ENCODE results near the gene DOK7. TPM values are rescaled to one million over a fixed set of nuclear protein-coding genes. Genes with fewer than 3 reads are reported as not detected.
A peak's percentile ranks its signal among the peaks of the same experiment; 100 is the strongest.

The DOK7 gene
- total RNA-seq, 1 donor from 2014 or later = 0.72 TPM

DNA sequence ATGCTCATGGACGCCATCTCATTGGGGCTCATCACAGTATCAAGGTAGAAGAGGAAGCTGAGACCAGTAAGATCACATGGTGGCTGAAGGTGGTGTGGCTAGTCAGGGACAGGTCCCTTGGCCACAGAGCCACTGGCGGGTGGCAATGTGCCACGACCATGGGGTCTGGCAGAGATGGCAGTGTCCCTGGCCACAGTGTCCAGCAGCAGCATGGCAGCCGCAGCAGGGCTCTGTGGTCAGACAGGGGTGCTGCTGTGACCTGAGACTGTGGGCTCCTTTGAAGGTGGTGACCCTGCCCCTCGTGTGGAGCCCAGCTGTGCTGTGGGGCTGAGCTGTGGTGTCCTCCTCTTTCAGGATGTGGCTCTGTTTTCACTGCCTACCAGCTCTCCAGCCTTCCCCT is 2.2 kb upstream of the DOK7 start:
- DNase-seq (ENCODE audit: extremely low spot score, unreplicated experiment) = no peak
- no peaks in the 10 kb centered on the region for H3K36me3 Mint-ChIP-seq
- H3K4me3 Mint-ChIP-seq = no peak overlapping the region
- peaks cover 5% of the 10 kb centered on the region for H3K9me3 Mint-ChIP-seq
- TF ChIP-seq, protein P1, sequence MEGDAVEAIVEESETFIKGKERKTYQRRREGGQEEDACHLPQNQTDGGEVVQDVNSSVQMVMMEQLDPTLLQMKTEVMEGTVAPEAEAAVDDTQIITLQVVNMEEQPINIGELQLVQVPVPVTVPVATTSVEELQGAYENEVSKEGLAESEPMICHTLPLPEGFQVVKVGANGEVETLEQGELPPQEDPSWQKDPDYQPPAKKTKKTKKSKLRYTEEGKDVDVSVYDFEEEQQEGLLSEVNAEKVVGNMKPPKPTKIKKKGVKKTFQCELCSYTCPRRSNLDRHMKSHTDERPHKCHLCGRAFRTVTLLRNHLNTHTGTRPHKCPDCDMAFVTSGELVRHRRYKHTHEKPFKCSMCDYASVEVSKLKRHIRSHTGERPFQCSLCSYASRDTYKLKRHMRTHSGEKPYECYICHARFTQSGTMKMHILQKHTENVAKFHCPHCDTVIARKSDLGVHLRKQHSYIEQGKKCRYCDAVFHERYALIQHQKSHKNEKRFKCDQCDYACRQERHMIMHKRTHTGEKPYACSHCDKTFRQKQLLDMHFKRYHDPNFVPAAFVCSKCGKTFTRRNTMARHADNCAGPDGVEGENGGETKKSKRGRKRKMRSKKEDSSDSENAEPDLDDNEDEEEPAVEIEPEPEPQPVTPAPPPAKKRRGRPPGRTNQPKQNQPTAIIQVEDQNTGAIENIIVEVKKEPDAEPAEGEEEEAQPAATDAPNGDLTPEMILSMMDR (conservative IDR thresholded peaks at IDR 0.05) = no peak
- no peaks in the 10 kb centered on the region for H3K4me1 Mint-ChIP-seq (ENCODE audit: unreplicated experiment)
- H3K27me3 Mint-ChIP-seq = peaks cover 23% of the 10 kb centered on the region
- no peak overlapping the region for H3K27ac Mint-ChIP-seq

DNA sequence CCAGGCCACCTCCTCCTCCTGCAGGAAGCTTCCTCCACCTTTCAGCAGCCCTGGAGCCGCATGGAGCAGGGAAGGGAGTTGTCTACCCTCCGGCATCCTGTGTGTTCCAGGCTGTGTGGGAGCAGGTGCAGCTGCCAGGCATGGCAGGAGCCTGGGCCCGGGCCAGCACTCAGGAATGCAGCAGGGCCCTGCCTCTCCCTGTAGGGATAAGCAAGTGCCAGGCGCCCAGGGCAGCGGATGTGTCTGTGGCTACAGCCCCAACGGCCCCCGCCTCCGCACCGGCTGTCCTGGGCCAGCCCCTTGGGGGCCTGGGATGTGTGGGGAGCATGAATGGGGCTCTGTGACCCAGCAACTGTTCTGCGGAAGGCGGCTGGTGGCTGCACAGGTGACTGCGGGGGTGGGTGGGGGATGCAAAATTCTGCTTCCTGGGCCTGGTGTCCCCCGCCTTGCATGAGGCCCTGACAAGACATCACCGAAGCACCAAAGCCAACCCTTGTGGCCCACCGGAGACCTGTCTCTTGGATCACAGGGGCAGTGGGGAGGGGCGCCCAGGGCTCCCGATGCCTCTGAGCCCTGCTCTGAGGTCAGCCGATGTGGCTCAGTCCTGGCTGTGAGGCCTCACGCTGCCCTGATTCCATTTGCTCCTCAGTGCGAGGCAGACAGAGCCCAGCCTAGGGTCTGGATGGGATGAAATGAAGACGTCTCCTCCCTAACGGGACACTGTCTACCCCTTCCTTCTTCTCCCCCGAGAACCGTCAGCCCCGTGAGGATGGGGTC is 1.4 kb upstream of the DOK7 start:
- Mint-ChIP-seq H3K36me3 (no peaks in the 10 kb centered on the region), H3K9me3 (peaks cover 5% of the 10 kb centered on the region), H3K4me3 (no peak overlapping the region), H3K27me3 (peaks cover 23% of the 10 kb centered on the region), H3K27ac (no peak overlapping the region), H3K4me1 (ENCODE audit: unreplicated experiment) (no peaks in the 10 kb centered on the region)
- TF ChIP-seq, protein P1 (conservative IDR thresholded peaks at IDR 0.05) = no peak
- DNase-seq (ENCODE audit: extremely low spot score, unreplicated experiment) = no peak

GRCh38 chr4:3462321-3462789 is 751 bp upstream of the DOK7 start:
- Mint-ChIP-seq H3K4me1 (ENCODE audit: unreplicated experiment) (no peaks in the 10 kb centered on the region), H3K27ac (no peak overlapping the region), H3K36me3 (no peaks in the 10 kb centered on the region), H3K27me3 (peaks cover 23% of the 10 kb centered on the region), H3K9me3 (peaks cover 5% of the 10 kb centered on the region), H3K4me3 (peak overlapping the region; percentile 45)
- no peak for DNase-seq (ENCODE audit: extremely low spot score, unreplicated experiment)
- TF ChIP-seq, protein P1 (conservative IDR thresholded peaks at IDR 0.05) = no peak

DNA sequence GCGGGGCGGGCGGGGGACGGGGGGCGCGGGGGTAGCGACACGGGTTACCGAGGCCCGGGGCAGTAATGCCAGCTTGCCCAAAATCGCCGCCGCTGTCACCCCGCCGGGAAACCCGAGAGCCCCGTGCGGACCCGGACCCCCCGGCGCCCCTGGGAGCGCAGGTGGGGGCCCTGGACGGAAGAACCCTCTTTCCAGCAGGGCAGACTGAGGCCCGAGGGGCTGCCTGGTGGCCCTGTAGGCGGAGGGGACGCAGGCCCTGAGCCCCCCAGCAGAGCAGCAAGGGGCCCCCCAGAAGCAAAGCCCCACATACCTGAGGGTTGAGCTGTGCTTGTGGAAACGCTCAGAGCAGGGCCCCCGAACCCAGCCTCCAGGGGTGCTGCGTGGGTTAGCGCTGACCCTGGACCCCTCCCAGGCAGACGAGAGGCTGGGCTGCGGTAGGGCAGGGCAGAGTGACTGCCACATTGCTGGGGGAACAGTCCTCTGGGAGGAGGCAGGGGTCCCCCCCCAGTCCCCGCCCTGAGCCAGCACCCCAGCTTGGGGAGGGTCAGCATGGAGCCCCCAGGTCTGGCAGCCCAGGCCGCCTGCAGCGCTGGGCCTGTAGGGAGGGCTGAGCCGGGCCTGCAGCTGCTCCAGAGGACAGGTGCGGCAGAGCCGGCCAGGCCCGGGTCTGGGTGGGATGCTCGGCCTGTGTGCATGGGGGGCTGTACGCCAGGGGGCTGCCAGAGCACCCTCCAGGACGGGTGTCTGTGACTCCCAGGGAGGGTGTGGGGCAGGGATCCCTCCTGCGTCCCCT is 646 bp downstream of the DOK7 start:
- Mint-ChIP-seq H3K27me3 (peaks cover 15% of the 10 kb centered on the region), H3K36me3 (no peaks in the 10 kb centered on the region), H3K4me1 (ENCODE audit: unreplicated experiment) (no peaks in the 10 kb centered on the region), H3K9me3 (peaks cover 5% of the 10 kb centered on the region), H3K27ac (no peak overlapping the region), H3K4me3 (no peak overlapping the region)
- DNase-seq (ENCODE audit: extremely low spot score, unreplicated experiment) = no peak
- TF ChIP-seq, protein P1 (conservative IDR thresholded peaks at IDR 0.05) = no peak

DNA sequence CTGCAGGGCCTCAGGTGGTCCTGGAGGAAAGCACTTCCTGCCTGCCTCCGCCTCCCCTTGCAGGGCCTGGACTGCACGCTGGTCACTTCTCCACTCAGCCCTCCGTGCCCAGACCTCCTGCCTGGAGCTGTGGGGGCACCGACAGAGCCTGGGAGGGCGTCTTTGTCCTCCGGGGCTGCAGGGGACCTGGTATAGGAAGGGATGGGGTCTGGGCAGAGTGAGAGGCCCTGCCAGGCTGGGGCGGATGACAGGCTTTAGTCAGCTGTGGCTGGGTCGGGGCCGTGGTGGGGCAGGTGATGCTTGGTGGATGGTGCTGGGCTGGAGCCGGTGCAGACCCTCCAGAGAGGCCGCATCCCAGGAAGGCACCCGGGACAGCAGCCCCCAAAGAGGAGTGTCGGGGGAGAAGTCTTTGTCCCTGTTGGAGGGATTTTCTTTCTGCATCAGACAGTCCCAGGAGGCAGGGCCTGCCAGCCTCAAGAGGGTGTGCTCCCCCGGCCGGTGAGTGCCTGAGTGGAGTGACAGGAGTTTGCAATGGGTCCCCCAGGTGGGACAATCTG is 1.3 kb downstream of the DOK7 start:
- no peak overlapping the region for H3K4me3 Mint-ChIP-seq
- TF ChIP-seq, protein P1 (conservative IDR thresholded peaks at IDR 0.05) = no peak
- peaks cover 12% of the 10 kb centered on the region for H3K27me3 Mint-ChIP-seq

More for the DNA sequence above, 1.3 kb downstream of the DOK7 start:
- DNase-seq (ENCODE audit: extremely low spot score, unreplicated experiment) = no peak
- Mint-ChIP-seq H3K36me3 (no peaks in the 10 kb centered on the region), H3K27ac (no peak overlapping the region), H3K4me1 (ENCODE audit: unreplicated experiment) (no peaks in the 10 kb centered on the region), H3K9me3 (peaks cover 5% of the 10 kb centered on the region)

All from type B pancreatic cell (in vitro differentiated cells).